ENCODE data around the gene ZNF652.

ZNF652 gene

DNA sequence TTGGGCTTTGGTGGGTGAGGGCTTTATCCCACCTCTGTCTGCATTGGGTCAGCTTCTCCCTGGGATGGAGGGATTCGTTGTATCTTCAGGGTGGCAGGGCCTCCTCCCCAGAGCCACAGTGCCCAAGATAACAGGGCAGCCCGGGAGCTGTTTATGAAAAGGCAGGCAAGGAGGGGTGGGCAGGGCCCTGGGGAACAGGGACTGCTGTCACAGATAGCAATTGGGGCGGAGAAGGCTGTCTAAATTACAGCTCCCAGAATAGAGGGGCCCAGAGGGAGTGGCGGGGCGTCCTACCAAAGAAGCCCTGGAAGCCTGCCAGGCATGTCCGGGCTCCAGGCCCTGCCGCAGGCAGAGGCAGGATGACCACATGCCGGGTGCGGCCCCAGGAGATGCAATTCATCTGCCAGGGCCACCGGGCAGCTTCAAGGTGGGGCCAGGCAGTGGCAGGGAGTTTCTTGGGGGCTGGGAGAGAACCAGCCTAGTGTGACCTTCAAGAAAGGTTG, 112.7 kb downstream of the ZNF652 start:
- H3F3A ChIP-seq (ENCODE audit: insufficient read depth) = no peaks in the 10 kb centered on the region
- no peak overlapping the region for H2AFZ ChIP-seq (ENCODE audit: low read depth, low read length, severe bottlenecking)
- H3K9me2 ChIP-seq (replicated peaks; ENCODE audit: insufficient read depth, low read length) = no peaks in the 10 kb centered on the region
- H3K9ac ChIP-seq (ENCODE audit: low read length) = no peak overlapping the region
- no peaks in the 10 kb centered on the region for H3K36me3 ChIP-seq (ENCODE audit: low read length)
- TF ChIP-seq EZH2phosphoT487 (conservative IDR thresholded peaks at IDR 0.05; ENCODE audit: low read length) (no peak), CTCF (IDR thresholded peaks at IDR 0.05; ENCODE audit: insufficient read depth, low read length, poor library complexity, severe bottlenecking) (no peak)
- no peaks in the 10 kb centered on the region for H3K9me3 ChIP-seq (ENCODE audit: insufficient read depth, low read length)
- no peaks in the 10 kb centered on the region for H3K27me3 ChIP-seq (ENCODE audit: low read length)
- H3K4me3 ChIP-seq (ENCODE audit: insufficient read depth, low read length, poor library complexity, severe bottlenecking) = no peak overlapping the region
- no peak overlapping the region for H3K27ac ChIP-seq (ENCODE audit: low read depth, low read length)
- H3K79me2 ChIP-seq (ENCODE audit: insufficient read depth, low read length) = no peaks in the 10 kb centered on the region
- no peak overlapping the region for H3K4me2 ChIP-seq (ENCODE audit: low read depth, low read length, poor library complexity, severe bottlenecking)
- no peaks in the 10 kb centered on the region for H4K20me1 ChIP-seq (ENCODE audit: low read depth, low read length)

GRCh38 chr17:49247944-49248343, 114.1 kb downstream of the ZNF652 start:
- no peak overlapping the region for H3K9ac ChIP-seq (ENCODE audit: low read length)
- no peak overlapping the region for H3K4me2 ChIP-seq (ENCODE audit: low read depth, low read length, poor library complexity, severe bottlenecking)
- H3K27me3 ChIP-seq (ENCODE audit: low read length) = no peaks in the 10 kb centered on the region
- H3K4me3 ChIP-seq (ENCODE audit: insufficient read depth, low read length, poor library complexity, severe bottlenecking) = no peak overlapping the region
- no peaks in the 10 kb centered on the region for H3K9me2 ChIP-seq (replicated peaks; ENCODE audit: insufficient read depth, low read length)
- no peak overlapping the region for H3K27ac ChIP-seq (ENCODE audit: low read depth, low read length)
- H3K79me2 ChIP-seq (ENCODE audit: insufficient read depth, low read length) = no peaks in the 10 kb centered on the region
- H2AFZ ChIP-seq (ENCODE audit: low read depth, low read length, severe bottlenecking) = no peak overlapping the region
- H3K9me3 ChIP-seq (ENCODE audit: insufficient read depth, low read length) = no peaks in the 10 kb centered on the region
- no peaks in the 10 kb centered on the region for H3F3A ChIP-seq (ENCODE audit: insufficient read depth)
- TF ChIP-seq EZH2phosphoT487 (conservative IDR thresholded peaks at IDR 0.05; ENCODE audit: low read length) (no peak), CTCF (IDR thresholded peaks at IDR 0.05; ENCODE audit: insufficient read depth, low read length, poor library complexity, severe bottlenecking) (no peak)
- no peaks in the 10 kb centered on the region for H4K20me1 ChIP-seq (ENCODE audit: low read depth, low read length)
- H3K36me3 ChIP-seq (ENCODE audit: low read length) = no peaks in the 10 kb centered on the region

- Histone ChIP-seq H2AFZ (ENCODE audit: low read depth, low read length, severe bottlenecking) (no peak overlapping the region), H3K9me3 (ENCODE audit: insufficient read depth, low read length) (no peaks in the 10 kb centered on the region), H3K9me2 (replicated peaks; ENCODE audit: insufficient read depth, low read length) (no peaks in the 10 kb centered on the region), H3K79me2 (ENCODE audit: insufficient read depth, low read length) (no peaks in the 10 kb centered on the region), H3F3A (ENCODE audit: insufficient read depth) (no peaks in the 10 kb centered on the region), H3K4me3 (ENCODE audit: insufficient read depth, low read length, poor library complexity, severe bottlenecking) (no peak overlapping the region), H3K27ac (ENCODE audit: low read depth, low read length) (no peak overlapping the region), H3K9ac (ENCODE audit: low read length) (no peak overlapping the region), H3K27me3 (ENCODE audit: low read length) (no peaks in the 10 kb centered on the region), H3K4me2 (ENCODE audit: low read depth, low read length, poor library complexity, severe bottlenecking) (no peak overlapping the region), H4K20me1 (ENCODE audit: low read depth, low read length) (no peaks in the 10 kb centered on the region), H3K36me3 (ENCODE audit: low read length) (no peaks in the 10 kb centered on the region)
- TF ChIP-seq EZH2phosphoT487 (conservative IDR thresholded peaks at IDR 0.05; ENCODE audit: low read length) = no peak
- no peak for TF ChIP-seq CTCF (IDR thresholded peaks at IDR 0.05; ENCODE audit: insufficient read depth, low read length, poor library complexity, severe bottlenecking)
Observed at GRCh38 chr17:49244839-49245238, 117.2 kb downstream of the ZNF652 start.
